Right ventricle myocardium inferior (tissue), 1 donor: Measurements from ENCODE around the gene PTPRN2. TPM values are rescaled to one million over a fixed set of nuclear protein-coding genes. Genes with fewer than 3 reads are reported as not detected.
"Not testable (repeated sequence)": the region's sequence is repeated elsewhere in the genome, so short reads cannot be mapped to it uniquely, and the experiment has no call there.

ENCODE experiments used
- ATAC-seq: fragments of 200-7000 bp; cut with Tn5 transposase; one replicate; pipeline ENCODE4 v1.9.1; 2020; ENCODE audit warnings: mild to moderate bottlenecking, moderate library complexity
- DNase-seq: peaks from one replicate; pipeline ENCODE4 v3.0.0; 2021; ENCODE audit errors: missing footprints
- intact Hi-C: fragments of 100-400 bp; cut with DNase I; formaldehyde crosslinking; loops from one replicate; pipeline ENCODE4 v1.11.0; 2022
- total RNA-seq: library from RNA; stranded (reverse); fragmentation: NEBNext Ultra II Directional; extraction: Animal tissue kit (Norgen Biotek cat#: 25700); gene quantifications from one replicate; pipeline ENCODE4 v1.2.1, GENCODE V29; 2021
- donor health status: DM: no; HTN: yes; CAD: no; lungs with severe emphysema.

The PTPRN2 gene
- total RNA-seq, 1 donor from 2014 or later: 1.6 TPM

DNA sequence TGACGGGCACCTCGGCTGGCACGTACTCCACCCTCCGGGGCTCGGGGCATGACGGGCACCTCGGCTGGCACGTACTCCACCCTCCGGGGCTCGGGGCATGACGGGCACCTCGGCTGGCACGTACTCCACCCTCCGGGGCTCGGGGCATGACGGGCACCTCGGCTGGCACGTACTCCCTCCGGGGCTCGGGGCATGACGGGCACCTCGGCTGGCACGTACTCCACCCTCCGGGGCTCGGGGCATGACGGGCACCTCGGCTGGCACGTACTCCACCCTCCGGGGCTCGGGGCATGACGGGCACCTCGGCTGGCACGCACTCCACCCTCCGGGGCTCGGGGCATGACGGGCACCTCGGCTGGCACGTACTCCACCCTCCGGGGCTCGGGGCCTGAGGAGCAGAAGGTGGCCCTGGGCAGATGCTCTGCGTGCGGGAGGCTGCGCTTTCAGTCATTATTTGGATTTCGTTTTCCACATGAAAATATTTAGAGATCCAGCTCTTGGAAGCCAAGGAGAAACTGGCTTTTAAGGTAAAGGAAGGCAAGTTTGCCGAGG lies 1086.6 kb downstream of the PTPRN2 start:
- DNase-seq, intact Hi-C loops, ATAC-seq: not testable (repeated sequence)

- intact Hi-C loops: no loop called here
- DNase-seq: no peak
- ATAC-seq: no peak
Observed at GRCh38 chr7:157500171-157500960, 1087.3 kb downstream of the PTPRN2 start.

DNA sequence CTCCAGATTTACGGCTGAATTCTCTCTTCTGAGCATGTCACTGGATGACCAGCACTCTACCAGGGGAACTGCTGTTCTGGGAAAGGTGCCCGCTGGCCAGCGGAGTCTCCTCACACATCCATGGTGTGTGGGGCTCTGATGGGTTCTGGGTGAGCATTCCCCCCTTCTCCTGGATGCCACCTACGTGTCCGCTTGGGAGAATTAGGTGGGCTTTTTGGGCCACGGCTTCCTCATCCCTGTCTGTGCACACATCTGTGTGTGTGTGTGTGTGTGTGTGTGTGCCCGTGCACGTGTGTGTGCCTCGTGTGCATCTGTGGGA lies 1087.8 kb downstream of the PTPRN2 start:
- intact Hi-C loops: no loop called here
- DNase-seq (no peak), ATAC-seq (no peak)

DNA sequence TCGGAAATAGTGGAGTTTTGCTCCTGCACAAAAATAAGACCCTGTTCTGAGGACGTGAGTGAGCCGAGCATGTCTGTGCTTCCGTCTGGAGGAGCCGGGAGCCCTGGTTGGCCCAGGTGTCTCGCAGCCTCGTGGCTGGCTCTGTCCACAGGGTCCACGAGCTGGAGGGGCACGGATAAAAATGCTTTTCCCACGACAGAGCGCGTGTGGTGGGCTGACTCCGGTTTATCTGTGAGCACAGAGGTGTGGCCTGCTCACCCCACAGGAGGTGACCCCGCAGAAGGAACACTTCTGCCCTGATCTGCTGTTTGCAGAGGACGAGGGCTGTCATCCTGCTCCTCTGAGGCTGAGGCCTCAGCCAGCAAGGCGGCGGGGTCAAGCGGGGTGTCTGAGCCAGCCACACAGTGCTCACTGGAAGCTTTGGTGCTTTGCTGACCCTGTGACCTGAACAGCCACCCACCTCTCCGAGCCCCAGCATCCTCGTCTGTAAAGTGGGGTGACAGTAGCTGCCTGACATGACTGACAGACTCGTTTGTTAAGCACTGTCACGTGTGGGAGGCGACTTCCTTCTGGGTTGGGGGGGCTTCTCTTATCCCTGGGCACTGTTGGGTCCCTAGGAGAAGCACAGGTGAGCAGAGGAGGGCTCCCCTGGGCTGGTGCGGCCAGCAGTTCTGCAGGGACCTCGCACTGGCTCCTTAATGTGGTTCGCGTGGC lies 1088.3 kb downstream of the PTPRN2 start:
- intact Hi-C loops: no loop called here
- ATAC-seq: no peak
- DNase-seq: no peak

DNA sequence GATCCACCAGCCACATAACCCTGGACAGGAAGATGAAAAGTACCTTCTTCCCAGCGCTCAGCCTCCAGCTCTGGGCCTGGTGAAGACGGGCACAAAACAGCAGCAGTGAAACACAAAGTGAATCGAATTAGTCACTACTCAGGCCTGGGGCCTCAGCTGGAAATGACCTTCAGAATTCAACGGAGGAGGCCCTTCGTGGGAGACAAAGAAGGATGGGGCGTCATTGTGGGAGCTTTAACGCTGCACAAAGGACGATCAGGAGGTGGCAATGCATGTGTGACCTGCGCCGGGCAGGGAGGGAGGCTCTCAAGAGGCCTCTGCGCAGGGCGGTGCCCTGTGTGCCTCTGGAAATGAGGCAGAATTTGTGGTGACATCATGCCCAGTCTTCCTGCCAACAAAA lies 1089.0 kb downstream of the PTPRN2 start:
- no peak for ATAC-seq
- intact Hi-C loops: no loop called here
- no peak for DNase-seq

- intact Hi-C loops: no loop called here
- DNase-seq (no peak), ATAC-seq (no peak)
Observed at GRCh38 chr7:157497744-157498651, 1089.6 kb downstream of the PTPRN2 start.

- intact Hi-C loops: no loop called here
- no peak for ATAC-seq
- no peak for DNase-seq
Observed at GRCh38 chr7:157497367-157497743, 1090.3 kb downstream of the PTPRN2 start.

- DNase-seq: no peak
- intact Hi-C loops: no loop called here
- ATAC-seq: no peak
Observed at GRCh38 chr7:157496416-157497275, 1091.0 kb downstream of the PTPRN2 start.

GRCh38 chr7:157495594-157495993 lies 1092.0 kb downstream of the PTPRN2 start:
- intact Hi-C loops: no loop called here
- ATAC-seq (no peak), DNase-seq (no peak)

GRCh38 chr7:157495177-157495553 lies 1092.5 kb downstream of the PTPRN2 start:
- ATAC-seq (no peak), DNase-seq (no peak)
- intact Hi-C loops: no loop called here

- intact Hi-C loops: no loop called here
- ATAC-seq (no peak), DNase-seq (no peak)
Observed at GRCh38 chr7:157494506-157495176, 1093.0 kb downstream of the PTPRN2 start.

DNA sequence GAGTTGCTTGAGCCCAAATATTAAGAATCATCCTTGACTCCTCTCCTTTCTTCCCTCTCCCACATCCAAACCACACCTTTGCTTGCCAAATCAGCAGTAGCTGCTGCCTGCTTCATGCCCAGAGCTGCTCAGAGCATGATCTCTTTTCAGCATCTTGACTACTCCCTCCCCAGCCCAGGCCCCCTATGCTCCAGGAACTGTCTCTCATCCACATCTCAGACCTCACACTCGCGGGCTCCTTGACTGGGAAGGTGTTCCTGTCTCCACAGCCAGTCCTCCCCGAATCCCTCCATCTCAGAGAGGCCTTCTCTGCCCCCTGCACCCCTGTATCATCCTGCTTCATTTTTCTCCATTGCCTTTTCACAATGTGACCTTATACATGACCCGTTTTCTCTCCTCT lies 1093.8 kb downstream of the PTPRN2 start:
- intact Hi-C loops: no loop called here
- DNase-seq (no peak), ATAC-seq (no peak)

- intact Hi-C loops: no loop called here
- DNase-seq (no peak), ATAC-seq (no peak)
Observed at GRCh38 chr7:157493017-157493416, 1094.6 kb downstream of the PTPRN2 start.

DNA sequence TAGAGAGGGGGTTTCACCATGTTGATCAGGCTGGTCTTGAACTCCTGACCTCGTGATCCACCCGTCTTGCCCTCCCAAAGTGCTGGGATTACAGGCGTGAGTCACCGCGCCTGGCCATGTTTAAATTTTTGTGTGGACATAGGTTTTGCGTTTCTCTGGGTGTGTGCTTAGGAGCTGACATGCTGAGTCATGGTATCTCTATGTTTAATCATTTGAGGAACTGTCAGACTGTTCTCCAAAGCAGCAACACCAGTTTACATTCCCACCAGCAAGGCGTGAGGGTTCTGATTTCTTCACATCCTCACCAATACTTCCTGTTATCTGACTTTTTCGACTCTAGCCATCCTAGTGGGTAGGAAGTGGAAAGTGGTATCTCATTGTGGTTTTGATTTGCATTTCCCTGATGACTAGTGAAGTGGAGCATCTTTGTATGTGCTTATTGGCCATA lies 1097.1 kb downstream of the PTPRN2 start:
- DNase-seq: no peak
- intact Hi-C loops: no loop called here
- peak; percentile 20 for ATAC-seq

- DNase-seq, intact Hi-C loops: not testable (repeated sequence)
Observed at GRCh38 chr7:157489870-157490269, 1097.8 kb downstream of the PTPRN2 start.

More at GRCh38 chr7:157489870-157490269, 1097.8 kb downstream of the PTPRN2 start:
- ATAC-seq: not testable (repeated sequence)
